Measurements from ENCODE around the gene SPAG16.
"Not testable (repeated sequence)": the region's sequence is repeated elsewhere in the genome, so short reads cannot be mapped to it uniquely, and the experiment has no call there.

The SPAG16 gene

DNA sequence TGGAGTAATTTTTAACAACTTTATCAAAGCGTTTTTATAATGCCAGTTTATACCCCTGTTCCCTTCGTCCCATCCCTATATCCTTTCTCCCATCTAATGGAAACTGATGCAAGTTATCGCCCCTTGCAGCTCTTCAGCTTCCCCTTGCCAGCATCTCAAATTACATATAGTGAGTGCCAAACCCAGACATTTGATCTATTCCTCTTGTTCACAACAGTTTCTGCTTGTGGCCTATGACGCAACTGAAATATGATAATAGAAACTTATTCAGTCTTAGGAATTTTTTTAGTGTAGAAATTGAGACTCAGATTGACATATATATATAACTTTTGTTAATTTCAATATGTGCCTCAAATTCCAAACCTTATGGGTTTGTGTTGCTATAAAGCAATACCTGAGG, 564.4 kb downstream of the SPAG16 start:
- DNase-seq: no peak

DNA sequence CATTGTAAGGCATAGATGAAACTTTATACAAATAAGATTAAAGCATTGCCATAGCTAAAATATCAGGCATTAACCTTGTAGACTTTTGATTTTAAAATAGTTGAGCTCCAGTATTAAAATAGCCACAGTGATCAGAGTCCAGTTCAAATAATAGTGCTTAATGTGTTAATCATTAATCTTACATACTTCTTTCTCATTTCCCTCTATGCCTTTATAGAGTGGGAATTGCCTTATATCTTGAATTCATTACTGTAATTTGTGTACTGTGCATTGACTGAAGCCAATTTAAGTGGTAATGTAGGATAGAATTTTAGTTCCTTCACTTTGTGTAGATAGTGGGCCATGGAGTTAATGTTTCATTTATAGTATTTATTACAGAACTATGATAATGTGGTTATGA, 577.4 kb downstream of the SPAG16 start:
- no peak for DNase-seq

- DNase-seq: no peak
Measured at GRCh38 chr2:213862407-213863076, 578.3 kb downstream of the SPAG16 start.

DNA sequence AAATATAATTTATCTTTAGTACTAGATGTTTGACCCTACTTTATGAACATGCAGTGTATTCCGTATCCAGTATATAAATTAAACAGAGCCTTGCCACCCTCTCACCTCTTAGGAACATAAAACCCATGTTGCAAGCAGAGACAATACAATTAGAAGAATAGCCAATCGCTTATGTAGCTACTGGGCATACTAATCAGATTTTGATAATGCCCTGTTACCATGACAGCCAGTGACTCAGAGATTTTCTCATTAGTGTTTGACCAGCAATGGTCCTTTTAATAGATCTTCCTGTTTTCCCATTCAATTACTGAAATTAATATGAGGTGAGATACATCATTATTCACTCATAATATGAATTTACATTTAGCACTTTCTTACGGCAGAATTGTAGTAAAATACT, 579.3 kb downstream of the SPAG16 start:
- no peak for DNase-seq

- DNase-seq: no peak
Measured at GRCh38 chr2:213868526-213868925, 584.3 kb downstream of the SPAG16 start.

DNA sequence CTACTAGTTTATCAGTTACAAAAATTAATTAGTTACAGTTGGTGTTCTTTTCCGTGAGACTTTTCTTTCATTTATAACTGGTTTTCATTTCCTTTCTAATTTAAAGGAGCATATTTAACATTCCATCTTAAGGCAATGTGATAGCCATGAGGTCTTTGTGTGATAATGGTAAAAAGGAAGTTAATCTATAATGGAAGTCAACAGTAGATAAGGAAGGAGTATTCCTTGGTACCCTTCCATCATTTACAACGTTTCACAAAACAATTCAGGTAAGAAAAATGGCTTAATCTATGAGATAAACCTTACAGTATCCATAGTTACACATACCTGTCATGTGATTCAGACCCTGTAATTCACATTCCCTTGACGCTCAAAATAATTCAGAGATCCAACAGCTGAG, 601.2 kb downstream of the SPAG16 start:
- no peak for DNase-seq

GRCh38 chr2:213914510-213914909, 630.2 kb downstream of the SPAG16 start:
- no peak for DNase-seq

- DNase-seq: no peak
Measured at GRCh38 chr2:213920014-213920413, 635.8 kb downstream of the SPAG16 start.

GRCh38 chr2:213923543-213923942, 639.3 kb downstream of the SPAG16 start:
- DNase-seq: no peak

- no peak for DNase-seq
Measured at GRCh38 chr2:213934560-213934959, 650.3 kb downstream of the SPAG16 start.

GRCh38 chr2:213958086-213958485, 673.8 kb downstream of the SPAG16 start:
- DNase-seq: no peak

- no peak for DNase-seq
Measured at GRCh38 chr2:213959589-213959988, 675.3 kb downstream of the SPAG16 start.

DNA sequence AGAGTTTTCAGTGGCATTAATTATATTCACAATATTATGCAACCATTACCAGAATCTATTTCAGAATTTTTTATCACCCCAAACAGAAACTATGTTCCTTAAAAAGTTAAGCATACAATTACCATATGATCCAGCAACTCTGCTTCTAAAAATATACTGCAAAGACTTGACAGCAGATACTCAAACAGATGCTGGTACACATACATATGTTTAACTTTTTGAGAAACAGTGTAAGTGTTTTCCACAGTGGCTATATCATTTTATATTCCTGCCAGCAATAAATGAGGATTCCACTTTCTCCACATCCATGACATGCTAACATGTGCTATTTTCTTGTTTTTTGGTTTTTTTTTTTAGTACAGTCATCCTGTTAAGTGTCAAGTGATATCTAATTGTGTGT, 687.3 kb downstream of the SPAG16 start:
- DNase-seq: no peak

GRCh38 chr2:213980883-213981282, 696.6 kb downstream of the SPAG16 start:
- DNase-seq: no peak

GRCh38 chr2:213989207-213989606, 704.9 kb downstream of the SPAG16 start:
- DNase-seq: no peak

DNA sequence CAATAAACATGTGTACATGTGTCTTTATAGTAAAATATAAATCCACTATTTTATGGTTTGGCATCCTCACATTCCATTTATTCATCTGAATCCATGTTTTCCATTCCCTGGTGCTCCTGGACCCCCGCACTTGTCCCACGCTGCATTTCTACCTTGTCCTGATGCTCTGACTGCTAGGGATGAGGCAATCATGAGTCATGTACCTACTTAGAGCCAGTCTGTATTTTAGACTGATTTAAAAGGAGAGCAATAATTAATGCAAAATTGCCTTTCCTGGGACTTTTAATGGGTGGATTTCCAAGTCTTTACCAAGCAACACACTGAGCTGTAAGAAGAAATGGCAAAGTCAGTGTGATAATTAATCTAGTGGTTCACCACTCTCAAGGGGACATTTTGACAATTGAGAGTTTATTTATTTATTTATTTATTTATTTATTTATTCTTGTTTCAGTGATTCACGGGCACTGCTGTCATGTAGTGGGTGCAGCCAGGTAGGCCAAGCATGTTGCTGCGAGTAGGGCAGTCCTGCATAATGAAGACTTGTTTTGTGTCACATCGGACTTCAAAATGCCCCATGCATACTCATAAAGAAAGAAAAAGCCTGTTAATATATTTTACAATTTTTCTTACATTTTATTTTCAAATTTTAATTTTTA, 707.3 kb downstream of the SPAG16 start:
- DNase-seq: no peak

DNA sequence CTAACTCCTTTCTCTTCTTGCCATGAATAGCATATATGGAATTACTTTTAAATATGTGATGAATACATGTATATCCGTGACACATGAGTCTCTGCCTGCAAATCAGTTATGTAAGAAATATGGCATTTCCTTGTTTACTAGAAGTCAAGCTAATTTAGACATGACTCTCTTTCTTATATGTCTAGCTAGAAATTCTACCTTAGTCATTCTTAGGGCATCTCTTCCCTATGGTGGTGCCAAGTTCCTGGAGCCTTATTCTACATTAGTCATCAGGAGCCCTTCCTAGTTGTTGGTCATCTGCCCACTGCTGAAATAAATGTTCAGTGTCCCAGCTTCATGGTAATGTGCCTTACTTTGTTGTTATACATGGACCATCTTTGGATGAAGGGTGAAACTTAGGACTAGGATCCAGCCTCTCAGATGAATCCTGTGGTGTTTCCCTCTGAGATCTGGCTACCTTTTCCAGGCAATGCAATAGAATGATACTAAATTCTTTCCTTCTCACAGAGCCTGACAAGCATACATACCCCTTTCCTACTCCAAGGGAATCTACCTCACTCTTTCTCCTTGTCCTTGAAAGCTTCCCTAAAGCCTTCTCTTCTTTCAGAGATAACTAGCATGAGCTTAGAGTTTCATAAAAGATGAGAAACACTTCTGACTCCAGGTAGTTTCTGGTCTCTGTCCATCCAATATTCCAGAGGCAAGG, 711.3 kb downstream of the SPAG16 start:
- no peak for DNase-seq

- DNase-seq: not testable (repeated sequence)
Measured at GRCh38 chr2:213998976-213999375, 714.7 kb downstream of the SPAG16 start.

- no peak for DNase-seq
Measured at GRCh38 chr2:214004463-214004862, 720.2 kb downstream of the SPAG16 start.

GRCh38 chr2:214005337-214005736, 721.1 kb downstream of the SPAG16 start:
- no peak for DNase-seq

- no peak for DNase-seq
Measured at GRCh38 chr2:214006601-214007000, 722.3 kb downstream of the SPAG16 start.

DNA sequence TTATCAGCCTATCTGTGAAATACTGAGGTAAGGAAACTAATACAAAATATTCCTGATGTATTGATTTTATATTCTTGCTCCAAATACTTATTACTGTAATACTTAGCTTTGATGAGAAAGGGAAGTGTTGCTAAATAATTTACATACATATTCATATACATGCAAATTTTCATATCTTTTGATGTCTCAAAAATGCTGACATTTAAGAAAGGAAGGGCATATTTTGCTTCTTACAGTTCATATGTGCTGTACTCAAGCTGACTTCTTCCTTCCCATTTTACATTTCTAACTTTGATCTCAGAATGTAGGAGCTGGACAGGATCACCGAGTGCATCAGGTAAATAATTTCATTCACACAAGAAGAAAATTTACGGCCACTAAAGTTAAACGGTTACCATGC, 727.4 kb downstream of the SPAG16 start:
- DNase-seq: no peak

- no peak for DNase-seq
Measured at GRCh38 chr2:214014551-214015220, 730.4 kb downstream of the SPAG16 start.

Measured in stimulated activated CD8-positive, alpha-beta memory T cell treated with anti-CD3 and anti-CD28 coated beads, Interleukin-4, amount 100 ng/mL, for 48 hours (primary cell).